NCI-H1417 (cell line): ENCODE measurements around the gene DENND5A.
A peak's percentile ranks its signal among the peaks of the same experiment; 100 is the strongest.
"Not testable (repeated sequence)": the region's sequence is repeated elsewhere in the genome, so short reads cannot be mapped to it uniquely, and the experiment has no call there.

Experiments
- DNase-seq, 3 experiments: peaks; one replicate each; lab custom pipeline; 2025; lab: John Stamatoyannopoulos, UW

Gene DENND5A

DNA sequence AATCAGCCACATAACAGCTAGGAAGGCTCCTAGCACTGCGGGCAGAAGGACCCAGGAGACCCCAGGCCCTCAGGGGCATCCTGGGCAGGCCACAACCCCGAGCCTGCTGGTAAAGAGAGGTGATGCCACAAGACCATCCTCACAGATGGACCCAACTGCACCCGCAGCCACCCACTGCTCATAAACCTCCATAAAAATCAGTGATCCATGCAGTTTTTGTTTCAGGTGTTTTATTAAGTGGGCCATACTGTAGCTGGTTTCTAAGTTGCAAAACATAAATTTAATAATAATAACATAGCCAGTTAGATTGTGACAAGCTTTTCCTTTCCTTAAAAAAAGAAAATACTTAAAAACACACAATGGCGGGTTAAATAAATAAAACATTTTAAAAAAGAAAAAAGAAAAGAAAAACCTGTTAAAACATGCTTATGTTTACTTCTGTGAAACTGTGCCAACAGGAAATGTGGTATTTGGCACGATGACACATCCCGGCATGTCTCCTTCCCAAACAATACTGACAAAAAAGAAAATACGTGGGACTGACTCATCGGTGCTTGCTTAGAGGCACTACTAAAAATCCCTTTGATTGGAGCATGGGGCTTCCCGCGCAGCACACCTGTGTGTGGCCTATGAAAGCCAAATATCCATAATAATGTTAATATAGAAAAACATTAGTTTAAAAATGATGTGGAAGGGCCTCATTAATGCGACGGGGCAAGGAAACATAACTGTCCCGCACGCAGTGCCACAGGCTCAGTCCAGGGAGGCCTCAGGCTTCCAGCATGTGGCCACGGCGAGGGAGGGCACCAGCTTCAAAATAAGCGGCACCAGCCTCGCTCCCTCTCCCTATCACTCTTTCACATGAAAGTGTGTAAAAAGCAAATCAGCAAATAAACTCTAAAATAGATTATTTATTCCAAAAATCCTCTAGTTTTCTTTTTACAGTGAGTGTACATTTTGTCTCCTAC lies 126.3 kb downstream of the DENND5A start:
- DNase-seq = peak in 2 of 3 experiments; percentile 72 to 91

DNA sequence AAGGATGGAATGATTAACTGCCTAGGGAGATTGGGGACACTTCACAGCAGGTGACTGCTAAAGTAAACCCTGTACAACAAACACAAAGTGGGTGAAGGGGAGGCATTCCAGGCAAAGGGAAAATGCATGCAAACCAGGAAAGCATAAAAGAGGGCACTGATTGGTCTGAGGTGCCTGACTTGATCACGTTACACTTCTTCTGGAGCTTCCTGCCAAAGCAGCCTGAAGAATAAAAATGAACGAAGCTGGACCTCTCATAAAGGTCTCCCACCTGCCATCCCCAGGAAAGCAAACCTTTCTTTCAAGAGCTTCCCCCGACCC lies 127.1 kb downstream of the DENND5A start:
- peak in 2 of 3 experiments; percentile 86 to 96 for DNase-seq

DNA sequence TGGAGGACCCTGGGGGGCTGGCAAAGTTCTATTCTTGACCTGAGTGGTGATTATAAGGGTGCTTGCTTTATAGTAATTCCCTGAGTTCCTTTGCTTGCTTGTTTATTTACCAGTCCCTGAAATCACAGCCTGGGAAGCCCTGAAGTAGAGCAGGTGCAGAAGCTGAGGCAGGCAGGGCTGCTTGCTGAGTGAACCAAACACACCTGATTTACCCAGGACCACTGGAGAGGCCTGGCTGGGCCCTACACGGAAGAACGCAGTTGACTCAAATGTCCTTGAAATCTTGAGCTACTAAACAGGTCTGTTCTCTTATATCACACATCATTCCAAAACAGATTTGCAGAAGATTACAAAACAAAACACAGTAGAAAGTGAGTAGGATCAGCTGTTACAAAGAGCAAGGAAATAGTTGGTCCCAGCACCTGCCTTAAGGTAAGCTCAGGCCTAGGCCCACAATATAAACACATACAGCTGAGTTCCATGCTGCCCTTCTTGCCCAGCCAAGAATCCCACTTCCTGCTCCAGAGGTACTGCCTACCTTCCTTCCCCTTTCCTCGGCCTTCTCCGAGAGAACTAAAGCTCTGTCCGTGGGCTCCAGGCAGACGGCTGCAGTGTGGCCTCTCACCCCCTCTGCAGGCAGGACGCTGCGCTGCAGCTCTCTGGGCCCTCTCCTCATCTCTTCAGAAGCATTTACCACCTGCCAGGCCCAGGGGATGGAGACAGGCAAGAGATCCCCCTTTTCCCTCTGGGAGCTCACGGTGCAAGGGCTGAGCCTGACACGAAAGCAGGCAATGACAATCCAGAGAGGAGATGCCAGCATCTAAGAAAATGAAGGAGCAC lies 127.6 kb downstream of the DENND5A start:
- DNase-seq = peak; percentile 85 to 96 (median 86)

- peak in 1 of 3 experiments; percentile 29 for DNase-seq
Measured at GRCh38 chr11:9136741-9137140, 128.4 kb downstream of the DENND5A start.

- no peak for DNase-seq
Measured at GRCh38 chr11:9133956-9134355, 131.2 kb downstream of the DENND5A start.

GRCh38 chr11:9132203-9132878 lies 132.8 kb downstream of the DENND5A start:
- no peak for DNase-seq

- no peak for DNase-seq
Measured at GRCh38 chr11:9130297-9130696, 134.9 kb downstream of the DENND5A start.

- no peak for DNase-seq
Measured at GRCh38 chr11:9126636-9127035, 138.5 kb downstream of the DENND5A start.

DNA sequence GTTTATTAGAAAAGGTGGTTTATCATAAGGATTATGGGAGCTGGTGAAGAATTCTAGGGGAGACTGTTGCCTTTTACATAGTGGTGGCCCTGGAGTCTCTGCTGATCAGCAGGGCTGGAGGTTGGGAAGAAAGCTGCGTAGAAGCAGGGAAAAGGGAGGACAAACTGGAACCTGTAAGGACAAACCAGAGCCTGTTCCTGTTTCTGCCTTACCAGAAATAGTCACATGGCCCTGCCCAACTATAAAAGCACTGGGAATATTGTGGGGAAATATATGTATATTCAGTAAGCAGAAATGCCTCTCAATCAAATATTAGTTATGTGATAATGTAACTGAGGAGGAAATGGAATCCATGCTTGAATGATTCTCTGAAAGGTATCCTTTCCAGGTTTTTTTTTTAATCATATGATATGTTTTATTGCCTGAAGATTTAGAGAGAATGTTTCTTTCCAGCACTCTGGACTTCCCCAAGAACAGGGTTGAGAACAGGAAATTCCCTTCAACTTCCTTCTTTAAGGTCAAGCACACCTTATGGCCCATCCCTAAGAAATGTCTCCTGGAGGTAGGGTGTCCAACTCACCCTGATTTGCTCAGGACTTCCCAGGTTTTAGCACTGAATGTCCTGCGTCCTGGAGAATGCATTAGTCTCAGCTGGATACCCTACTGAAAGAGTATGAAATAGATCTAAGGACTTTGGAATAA lies 139.8 kb downstream of the DENND5A start:
- DNase-seq = no peak

DNA sequence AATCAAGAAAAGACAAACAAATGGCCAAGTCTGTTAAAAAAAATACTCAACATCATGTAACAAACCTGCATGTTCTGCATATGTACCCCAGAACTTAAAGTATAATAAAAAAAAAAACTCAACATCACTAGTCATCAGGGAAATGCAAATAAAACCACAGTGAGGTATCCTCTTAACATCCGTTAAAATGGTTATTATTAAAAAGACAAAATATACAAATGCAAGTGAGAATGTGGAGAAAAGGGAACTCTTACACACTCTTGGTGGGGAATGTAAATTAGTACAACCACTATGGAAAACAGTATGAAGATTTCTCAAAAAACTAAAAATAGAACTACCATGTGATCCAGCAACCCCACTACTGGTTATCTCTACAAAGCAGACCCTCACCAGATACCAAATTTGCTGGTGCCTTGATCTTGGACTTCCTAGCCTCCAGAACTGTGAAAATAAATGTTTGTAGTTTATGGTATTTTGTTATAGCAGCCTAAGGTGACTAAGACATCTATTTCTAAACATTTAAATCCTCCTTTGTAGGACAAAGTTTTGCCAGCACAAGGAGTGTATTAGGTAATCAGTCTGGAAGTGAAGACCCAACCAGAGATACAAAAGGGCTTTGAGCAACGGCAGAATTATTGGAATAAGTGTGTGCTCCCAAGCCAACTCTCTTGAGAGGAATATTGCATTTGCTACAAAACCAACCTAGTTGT lies 141.4 kb downstream of the DENND5A start:
- no peak for DNase-seq

- no peak for DNase-seq
Measured at GRCh38 chr11:9121469-9121796, 143.7 kb downstream of the DENND5A start.

DNA sequence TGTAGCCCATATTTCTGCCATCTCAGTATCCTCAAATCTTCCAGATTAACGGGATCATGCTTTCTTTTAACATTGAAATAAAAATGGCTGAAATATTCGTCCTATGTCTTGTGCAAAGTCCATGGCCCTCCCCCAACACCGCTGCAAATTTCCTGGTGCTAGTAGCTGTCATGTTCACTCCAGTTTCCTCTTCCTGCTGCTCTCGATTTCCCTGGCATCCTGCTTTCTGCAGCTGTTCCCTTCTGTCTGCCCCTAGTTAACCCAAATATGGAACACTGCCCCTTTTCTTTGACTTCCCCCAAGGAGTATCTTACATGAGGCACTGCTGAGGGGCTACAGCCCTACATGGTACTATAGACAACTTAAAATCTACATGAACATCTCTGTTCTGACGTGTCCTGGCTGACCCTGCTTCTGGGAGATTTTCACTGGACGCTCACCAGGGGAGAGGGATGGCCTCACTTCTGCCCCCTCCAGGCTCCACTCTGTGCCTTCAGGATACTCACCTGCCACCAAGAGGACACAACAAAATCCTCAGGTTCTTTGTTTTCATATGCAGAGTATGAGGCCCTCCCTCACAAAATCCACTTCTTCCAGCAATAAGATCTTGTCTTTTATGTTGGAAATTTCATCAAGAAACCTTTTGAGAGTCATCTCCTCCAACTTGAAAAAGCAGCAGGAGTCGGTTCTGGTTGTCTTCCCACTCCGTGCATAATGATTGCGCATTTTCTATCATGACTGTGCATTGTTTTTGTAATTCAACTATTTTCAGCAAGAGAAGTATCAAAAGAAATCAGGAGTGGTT lies 144.3 kb downstream of the DENND5A start:
- no peak for DNase-seq

DNA sequence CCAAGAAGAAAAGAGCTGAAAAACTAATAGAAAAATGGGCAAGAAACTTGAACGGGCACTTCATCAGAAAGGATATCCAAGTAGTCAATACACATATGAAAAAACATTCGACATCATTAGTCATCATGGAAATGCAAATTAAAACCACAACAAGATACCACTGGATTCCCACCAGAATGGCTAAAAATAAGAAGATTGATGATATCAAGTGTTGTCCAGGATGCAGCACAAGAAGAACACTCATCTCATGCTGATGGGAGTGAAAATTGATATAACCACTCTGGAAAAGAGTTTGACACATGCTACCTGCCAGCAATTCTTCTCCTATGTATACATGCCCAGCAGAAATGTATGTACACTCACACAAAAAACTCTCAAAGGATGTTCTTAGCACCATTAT lies 146.9 kb downstream of the DENND5A start:
- no peak for DNase-seq

DNA sequence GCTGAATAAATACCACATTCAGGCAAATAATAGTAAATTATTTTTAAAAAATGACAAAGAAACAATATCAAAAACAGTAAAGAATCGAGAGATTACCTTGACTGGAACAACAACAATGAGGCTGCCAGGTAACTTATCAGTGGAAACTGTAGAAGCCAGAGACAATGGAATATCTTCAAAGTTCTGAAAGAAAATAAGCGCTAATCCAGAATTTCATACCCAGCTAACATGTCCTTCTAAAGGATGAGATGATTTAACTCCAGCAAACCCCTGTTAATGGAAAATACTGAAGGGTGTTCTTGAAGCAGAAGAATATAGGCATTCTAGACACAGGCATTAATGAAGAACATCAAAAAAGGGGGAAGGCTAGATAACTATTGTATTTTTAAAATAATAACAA lies 153.1 kb downstream of the DENND5A start:
- no peak for DNase-seq

DNA sequence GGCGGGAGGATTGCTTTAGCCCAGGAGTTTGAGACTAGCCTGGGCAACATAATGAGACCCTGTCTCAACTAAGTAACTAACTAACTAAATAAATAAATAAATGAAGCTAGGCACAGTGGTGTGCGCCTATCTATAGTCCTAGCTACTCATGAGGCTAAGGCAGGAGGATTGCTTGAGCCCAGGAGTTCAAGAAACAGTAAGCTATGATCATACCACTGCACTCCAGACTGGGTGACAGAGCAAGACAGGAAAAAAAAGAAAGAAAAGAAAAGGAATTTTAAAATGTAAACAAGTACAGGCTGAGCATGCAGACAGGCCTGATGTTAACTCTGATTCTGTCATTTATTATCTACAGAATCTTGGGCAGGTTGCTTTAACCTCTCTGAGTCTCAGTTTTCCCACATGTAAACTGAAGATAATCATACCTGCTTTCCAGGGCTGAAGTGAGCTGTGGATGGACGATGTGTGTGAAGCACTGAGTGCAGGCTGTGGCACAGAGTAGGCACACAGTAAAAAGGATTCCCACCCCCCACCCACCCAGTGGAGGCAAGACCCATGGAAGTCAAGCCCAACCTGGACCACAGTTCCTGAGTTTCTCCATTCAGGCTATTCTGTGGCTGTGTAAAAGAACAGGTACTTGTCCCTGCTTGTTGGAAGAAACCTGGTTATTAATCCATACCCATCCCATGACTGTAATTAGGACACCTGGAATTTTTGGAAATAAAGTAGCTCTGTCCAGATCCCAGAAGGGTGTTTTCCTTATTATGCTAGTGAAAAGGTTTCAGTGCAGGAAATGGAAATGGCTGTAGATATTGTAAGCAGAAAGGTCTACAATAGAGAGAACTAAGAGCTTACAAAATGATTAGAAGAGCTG lies 155.1 kb downstream of the DENND5A start:
- DNase-seq = no peak

DNA sequence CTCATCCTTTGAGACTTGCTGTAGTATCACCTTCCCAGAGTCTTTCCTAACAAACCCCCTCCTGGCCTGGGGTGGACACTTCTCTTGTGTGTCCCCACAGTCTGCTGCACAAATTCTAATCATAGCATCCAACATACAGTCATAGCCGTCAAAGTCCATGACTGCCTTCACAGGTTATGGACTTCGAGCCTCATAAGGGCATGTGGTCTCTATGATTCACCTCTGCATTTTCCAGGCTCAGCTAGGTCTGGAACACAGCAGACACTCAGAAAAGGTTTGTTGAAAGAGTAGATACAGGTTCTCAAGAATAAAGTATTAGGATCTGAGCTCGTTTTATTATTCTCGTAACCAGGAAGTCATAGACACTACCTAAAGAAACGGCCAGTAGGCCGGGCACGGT lies 160.6 kb downstream of the DENND5A start:
- no peak for DNase-seq

DNA sequence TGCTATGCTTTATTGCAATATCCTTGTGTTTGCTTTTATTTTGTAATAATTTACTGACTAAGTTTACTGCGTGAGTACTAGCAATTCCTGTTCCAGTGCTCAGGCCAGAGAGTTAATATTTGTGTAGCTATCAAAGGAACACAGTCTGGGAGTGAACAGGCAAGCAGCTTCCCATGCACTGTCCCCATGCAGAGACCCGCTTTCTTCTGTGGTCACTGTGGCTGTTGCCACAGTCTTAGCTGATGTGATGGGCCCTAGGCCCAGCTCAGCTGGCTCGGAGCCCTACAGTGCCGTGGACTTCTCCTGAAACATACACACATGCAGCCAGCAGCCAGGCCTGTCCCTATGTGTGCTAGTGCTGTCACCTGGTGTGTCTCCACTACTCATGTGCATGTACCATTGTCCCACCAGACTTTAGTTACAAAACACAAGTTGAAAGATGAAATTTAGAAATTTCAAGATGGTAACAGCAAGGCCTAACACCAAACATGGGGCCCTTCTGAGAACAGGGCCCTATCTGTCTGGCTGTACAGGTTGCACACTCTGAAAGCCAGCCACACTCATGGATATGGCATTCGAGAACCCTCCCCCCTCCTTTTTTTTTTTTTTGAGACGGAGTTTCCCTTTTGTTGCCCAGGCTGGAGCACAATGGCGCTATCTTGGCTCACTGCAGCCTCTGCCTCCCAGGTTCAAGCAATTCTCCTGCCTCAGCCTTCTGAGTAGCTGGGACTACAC lies 161.4 kb downstream of the DENND5A start:
- DNase-seq = no peak

GRCh38 chr11:9099617-9100016 lies 165.5 kb downstream of the DENND5A start:
- no peak for DNase-seq

GRCh38 chr11:9098455-9098854 lies 166.7 kb downstream of the DENND5A start:
- DNase-seq = not testable (repeated sequence)
